NCI-H146 (cell line): ENCODE data around the gene ZNF592.
"Not testable (repeated sequence)": the region's sequence is repeated elsewhere in the genome, so short reads cannot be mapped to it uniquely, and the experiment has no call there.

Source experiments
- DNase-seq: peaks from one replicate; lab custom pipeline; 2025; lab: John Stamatoyannopoulos, UW

Gene ZNF592, protein sequence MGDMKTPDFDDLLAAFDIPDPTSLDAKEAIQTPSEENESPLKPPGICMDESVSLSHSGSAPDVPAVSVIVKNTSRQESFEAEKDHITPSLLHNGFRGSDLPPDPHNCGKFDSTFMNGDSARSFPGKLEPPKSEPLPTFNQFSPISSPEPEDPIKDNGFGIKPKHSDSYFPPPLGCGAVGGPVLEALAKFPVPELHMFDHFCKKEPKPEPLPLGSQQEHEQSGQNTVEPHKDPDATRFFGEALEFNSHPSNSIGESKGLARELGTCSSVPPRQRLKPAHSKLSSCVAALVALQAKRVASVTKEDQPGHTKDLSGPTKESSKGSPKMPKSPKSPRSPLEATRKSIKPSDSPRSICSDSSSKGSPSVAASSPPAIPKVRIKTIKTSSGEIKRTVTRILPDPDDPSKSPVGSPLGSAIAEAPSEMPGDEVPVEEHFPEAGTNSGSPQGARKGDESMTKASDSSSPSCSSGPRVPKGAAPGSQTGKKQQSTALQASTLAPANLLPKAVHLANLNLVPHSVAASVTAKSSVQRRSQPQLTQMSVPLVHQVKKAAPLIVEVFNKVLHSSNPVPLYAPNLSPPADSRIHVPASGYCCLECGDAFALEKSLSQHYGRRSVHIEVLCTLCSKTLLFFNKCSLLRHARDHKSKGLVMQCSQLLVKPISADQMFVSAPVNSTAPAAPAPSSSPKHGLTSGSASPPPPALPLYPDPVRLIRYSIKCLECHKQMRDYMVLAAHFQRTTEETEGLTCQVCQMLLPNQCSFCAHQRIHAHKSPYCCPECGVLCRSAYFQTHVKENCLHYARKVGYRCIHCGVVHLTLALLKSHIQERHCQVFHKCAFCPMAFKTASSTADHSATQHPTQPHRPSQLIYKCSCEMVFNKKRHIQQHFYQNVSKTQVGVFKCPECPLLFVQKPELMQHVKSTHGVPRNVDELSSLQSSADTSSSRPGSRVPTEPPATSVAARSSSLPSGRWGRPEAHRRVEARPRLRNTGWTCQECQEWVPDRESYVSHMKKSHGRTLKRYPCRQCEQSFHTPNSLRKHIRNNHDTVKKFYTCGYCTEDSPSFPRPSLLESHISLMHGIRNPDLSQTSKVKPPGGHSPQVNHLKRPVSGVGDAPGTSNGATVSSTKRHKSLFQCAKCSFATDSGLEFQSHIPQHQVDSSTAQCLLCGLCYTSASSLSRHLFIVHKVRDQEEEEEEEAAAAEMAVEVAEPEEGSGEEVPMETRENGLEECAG (N-terminal part only)

DNA sequence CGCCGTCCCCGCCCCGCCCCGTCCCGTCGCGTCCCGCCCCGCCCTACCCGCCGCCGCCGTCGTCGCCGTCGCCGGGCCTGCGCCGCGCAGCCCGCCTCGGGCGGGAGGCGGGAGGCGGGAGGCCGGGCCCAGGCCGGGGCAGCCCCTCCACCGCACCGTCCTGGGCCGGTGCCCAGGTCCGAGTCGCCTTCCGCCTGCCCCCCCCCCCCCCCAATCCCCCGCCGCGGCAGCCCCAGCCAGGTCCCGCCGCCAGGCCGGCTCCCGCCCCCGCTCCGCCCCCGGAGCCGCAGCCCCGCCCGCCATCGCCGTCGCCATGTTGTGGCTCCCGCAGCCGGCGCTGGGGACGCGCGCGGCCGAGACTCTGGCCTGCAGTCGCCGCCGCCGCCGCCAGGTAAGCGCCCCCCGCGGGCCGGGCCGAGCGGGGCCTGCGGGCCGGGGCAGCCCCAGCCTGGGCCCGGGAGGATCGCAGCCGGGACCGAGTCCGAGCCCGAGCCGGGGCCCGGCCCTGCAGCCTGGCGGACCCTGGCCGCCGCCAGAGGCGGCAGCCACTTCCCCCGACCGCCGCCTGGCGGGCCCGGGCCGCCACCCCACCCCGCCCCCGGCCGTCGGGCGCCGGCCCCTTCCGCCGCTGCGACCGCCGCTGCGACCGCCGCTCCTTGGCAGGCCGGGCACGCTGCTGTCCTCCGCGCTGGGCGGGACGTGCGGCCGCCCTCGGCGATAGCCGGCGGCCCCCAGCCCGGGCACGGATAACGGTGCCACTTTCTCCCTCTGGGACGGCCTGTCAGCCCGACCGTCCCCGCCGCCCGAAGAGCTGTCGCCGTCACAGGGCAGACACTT is at the start of gene ZNF592:
ZNF592 (plus strand) TSS at position 319 of the 837 bp plus-strand sequence. CDS start 34,084 bp downstream, outside the sequence.
- peak; percentile 63 for DNase-seq

DNA sequence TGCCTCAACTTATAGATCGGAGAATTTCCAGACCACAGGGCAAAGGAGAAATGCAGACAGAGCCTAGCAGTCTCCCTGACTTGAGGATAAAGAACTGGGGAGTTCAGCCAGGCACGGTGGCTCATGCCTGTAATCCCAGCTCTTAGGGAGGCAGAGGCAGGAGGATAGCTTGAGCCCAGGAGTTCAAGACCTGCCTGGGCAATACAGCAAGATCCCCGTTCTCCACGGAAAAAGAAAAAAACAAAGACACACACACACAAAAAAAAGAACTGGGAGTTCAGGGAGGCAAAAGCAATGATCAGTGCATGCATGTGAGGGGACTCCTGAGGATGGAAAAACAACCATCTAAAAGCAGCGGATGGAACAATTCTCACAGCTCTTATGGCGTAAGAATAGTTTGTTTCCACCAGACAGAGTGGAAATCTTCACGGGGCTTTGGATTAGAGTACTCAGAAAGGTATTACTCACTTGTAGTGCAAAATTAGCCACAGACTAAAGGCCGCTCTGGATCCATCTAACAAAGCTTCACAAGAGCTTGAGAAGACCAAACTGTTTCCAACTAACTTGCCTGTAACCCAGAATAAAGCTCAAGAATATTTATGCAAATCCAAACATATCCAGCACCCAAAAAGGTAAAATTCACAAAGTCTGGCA is 48.7 kb upstream of the ZNF592 start:
- no peak for DNase-seq

DNA sequence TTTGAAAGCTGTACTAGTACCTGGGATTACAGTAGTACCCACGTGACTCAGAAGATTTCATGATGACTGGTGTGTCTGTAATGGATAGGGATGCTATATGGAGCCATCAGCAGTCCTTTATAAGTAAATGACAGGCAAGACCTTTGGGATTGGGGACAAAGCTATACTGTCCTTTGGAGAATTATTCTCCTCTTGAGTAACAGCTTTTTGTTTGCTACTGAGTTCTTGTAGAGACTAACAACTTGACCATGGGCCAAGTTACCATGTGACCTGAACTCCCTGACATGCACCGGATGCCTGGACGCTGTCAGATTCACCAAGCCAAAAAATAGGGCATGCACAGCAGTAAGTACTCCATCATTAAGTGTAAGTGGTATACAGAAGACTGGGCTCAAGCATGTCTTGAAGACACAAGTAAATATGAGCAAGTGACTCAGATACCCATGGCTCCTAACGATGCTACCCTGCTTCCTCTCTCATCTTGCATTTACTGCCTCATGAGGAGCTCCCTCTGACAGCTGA is 45.4 kb upstream of the ZNF592 start:
- no peak for DNase-seq

DNA sequence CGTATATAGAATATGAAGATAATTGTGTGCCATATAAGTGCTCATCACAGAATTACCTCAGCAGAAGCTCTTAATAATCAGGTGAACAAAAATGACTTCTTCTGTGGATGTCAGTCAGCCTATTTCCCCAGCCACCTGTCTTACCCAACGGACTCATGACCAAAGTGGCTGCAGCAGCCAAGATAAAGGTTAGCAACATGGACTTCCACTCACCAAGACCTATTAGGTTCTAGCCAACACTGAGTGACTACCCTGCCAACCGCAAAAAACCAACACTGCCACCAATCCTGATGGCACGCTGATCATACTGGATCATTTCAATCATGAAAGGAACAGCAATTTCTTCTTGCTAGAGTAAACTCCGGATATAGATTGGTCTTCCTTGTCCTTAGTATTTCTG is 44.6 kb upstream of the ZNF592 start:
- DNase-seq = no peak

GRCh38 chr15:84714372-84714771 is 34.0 kb upstream of the ZNF592 start:
- no peak for DNase-seq

DNA sequence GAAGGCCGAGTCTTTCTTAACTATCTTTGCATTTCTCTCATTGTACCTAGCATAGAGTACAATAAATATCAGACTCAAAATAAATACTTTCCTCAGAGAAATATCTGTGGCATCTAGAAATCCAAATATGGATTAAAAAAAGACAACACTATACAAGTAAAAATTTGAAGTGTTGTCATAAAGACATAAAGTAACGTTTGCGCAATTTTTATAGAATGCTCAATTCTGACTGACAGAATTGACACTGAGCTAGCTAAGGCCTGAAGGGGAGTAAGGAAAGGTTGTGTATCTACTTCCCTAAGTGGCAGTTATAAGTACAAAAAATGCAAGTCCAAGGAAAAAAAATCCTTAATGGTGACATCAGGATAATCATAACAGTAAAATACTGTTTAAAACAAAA is 33.6 kb upstream of the ZNF592 start:
- no peak for DNase-seq

DNA sequence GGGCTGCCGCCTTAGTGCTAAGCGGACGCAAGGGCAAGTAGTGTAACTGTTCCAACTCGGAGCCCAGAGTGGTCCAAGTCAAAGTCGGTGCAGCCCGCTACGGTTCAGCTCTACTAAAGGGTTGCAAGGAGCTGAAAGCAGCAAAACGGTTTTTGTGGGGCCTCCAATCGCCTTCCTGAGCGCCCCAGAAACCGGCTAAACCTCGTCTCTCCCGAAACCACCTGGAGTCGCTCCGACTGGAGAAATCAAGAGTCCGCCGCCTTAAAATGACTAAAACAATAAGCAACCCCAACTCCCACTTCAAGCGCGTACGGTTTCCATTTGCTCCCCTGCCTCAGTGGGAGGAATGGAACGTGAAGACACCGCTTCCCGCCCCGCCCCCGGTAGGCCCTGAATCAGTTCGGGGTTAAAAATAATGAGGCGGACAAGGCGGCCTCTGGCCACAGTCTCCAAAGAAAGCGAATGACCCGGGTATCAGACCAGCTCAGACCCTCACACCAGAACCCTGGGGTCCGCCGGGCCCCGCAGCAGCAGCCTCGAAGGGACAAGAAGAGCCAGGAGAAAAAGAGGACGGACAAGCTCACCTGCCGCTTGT is 32.9 kb upstream of the ZNF592 start:
- no peak for DNase-seq

GRCh38 chr15:84716036-84716732 is 32.2 kb upstream of the ZNF592 start, which contains the start of gene SEC11A:
TSS of gene SEC11A (minus strand) at chr15:84716139. CDS start at chr15:84716075, 64 bp downstream.
- peak; percentile 89 for DNase-seq

DNA sequence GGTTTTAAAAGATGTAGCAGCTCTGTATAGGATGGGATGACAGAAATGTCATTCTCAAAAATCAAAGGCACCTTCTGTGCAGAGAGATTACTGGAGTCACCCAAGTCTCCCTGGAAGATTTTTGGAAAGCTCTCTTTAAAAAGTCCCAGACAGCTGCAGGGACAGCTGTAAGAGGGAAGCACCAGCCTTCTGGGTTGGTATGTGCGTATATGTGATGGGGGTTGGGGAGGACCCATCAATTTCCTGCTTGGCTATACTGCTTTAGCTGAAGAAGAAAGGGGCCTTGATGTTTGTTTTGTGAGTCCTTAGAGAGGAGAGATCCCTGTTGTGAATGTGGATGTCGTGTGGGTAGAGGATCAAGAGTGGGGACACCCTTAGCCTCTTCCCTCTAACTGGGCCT is 27.0 kb upstream of the ZNF592 start:
- DNase-seq = no peak

- no peak for DNase-seq
Measured at GRCh38 chr15:84722628-84723027, 25.8 kb upstream of the ZNF592 start.

DNA sequence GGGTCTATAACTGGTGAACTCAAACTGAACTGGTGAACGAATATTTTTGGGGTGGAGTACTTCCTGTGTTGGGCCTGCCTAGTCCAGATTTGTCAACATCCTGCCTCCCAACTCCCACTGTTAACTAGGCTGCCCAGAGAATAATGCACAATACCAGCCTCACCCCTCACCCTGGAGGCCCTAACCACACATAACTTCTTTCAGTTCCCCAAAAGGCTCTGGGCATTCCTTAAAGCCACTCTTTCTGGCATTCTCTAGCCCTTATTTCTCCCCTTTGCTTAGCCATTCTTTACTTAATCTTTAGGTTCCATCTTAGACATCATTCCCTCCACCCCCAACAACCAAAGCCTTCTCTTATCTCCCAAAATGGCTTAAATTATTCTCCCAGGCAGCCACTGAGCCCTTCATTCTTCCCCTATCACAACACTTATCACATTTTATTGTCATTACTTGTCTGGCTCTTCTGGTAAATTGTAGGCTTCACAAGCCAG is 23.3 kb upstream of the ZNF592 start:
- no peak for DNase-seq

DNA sequence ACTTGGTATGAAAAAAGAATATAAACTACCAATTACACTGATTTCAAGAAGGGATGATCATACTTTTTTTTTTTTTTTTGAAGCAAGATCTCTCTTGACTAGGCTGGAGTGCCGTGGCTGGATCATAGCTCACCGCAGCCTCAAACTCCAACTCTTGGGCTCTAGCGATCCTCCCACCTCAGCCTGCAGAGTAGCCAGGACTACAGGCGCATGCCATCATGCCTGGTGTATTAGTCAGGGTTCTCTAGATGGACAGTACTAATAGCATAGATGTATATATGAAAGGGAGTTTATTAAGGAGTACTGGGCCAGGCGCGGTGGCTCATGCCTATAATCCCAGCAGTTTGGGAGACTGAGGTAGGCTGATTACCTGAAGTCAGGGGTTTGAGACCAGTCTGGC is 21.0 kb upstream of the ZNF592 start:
- no peak for DNase-seq

DNA sequence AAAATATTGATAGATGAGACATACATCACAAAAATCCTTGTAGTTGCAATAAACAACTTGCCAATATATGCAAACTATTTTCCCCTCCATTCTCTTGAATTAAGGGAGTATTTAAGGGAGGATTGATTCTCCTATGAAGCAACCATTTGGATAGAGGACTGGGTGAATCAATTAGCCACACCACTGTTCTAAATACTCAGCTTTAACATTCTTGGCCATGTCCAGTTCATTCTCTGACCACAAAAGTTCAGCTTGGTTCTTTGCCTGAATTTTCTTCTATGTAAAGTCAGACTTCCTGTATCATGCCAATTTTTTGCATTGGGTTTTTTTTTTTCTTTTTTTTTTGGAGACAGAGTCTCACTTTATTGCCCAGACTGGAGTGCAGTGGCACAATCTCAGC is 16.6 kb upstream of the ZNF592 start:
- DNase-seq = no peak

DNA sequence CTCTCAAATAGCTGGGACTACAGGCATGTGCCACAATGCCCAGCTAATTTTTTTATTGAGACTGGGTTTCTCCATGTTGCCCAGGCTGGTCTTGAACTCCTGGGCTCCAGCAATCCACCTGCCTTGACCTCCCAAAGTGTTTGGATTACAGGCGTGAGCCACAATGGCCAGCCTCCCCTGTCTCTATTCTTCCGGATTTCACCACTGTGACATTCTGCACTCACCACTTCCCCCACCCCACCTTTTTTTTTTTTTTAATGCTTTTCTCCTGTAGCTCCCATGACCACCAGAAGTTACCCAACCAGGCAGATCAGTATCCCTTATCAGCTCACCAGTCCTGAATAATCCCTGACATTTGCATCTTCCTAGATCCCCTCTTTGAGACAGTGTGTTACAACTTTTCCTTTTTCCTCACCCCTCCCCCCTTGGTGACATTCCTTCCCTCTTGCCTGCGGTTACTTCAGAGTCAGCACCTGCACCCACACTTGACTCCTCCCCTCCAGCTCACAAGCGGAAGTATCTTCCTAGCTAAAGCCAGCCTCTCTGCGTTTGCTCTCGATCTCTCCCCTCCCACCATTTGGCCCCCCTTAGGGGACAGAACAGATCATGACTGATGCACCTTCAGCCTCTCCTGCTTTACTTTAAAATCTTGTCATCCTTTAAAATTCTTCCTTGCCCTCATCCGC is 13.5 kb upstream of the ZNF592 start:
- DNase-seq = peak; percentile 59

- DNase-seq = not testable (repeated sequence)
Measured at GRCh38 chr15:84735480-84736061, 12.8 kb upstream of the ZNF592 start.

- no peak for DNase-seq
Measured at GRCh38 chr15:84736375-84736774, 12.0 kb upstream of the ZNF592 start.

DNA sequence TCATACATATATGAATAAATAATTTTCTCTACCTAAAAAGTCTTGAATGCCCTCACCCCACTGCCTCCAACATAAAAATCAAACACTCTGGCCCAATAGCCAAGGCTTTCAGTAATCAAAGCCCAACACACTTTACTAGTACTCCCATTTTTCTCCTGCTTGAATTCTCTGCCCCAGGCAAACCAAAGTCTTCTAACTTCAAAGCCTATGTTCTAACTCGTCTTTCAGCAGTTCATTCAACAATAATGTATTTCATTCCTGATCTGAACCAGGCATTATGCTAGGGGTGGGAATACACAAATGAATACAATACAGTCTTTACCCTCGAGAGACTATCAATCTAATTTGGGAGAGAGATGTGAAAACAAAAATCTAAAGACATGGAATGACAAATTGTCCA is 11.4 kb upstream of the ZNF592 start:
- DNase-seq = no peak

DNA sequence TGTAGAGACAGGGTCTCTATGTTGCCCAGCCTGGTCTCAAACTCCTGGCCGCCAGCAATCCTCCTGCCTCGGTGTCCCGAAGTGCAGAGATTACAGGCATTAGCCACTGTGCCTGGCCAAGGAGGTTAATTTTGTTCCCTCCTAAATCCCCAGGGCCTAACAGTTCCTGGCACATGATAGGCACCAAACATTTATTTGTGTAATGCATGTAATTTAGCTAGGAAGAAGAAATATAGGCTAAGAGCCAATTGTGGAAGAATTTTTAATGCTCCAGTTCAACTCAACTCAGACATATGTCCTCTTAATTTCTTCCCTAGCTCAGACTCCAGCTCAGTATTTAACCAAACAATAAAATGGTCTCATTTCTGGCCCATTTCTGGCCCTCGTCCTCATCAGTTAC is 7.7 kb upstream of the ZNF592 start:
- no peak for DNase-seq
